ENCODE data around the gene FAM184A.
"Not testable (repeated sequence)": the region's sequence is repeated elsewhere in the genome, so short reads cannot be mapped to it uniquely, and the experiment has no call there.

Gene FAM184A

DNA sequence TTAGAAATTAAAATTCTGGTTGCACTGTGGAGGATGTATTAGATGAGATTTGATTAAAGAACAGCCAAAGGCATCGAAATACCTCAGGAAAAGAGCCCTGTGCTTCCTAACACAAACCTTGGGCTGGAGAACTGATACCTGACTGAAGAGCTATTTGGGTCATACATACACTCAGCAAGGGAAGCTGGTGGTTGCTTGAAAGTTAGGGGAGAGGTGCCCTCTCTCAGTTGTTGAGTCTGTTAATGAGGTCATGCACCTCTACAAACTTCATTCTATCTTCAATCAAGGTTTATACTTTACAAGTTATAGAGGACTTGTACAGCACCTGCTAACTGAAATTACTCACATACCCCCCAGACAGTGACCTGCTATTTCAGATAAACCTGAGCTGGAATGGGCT is 25.5 kb downstream of the FAM184A start:
- DNase-seq = no peak

DNA sequence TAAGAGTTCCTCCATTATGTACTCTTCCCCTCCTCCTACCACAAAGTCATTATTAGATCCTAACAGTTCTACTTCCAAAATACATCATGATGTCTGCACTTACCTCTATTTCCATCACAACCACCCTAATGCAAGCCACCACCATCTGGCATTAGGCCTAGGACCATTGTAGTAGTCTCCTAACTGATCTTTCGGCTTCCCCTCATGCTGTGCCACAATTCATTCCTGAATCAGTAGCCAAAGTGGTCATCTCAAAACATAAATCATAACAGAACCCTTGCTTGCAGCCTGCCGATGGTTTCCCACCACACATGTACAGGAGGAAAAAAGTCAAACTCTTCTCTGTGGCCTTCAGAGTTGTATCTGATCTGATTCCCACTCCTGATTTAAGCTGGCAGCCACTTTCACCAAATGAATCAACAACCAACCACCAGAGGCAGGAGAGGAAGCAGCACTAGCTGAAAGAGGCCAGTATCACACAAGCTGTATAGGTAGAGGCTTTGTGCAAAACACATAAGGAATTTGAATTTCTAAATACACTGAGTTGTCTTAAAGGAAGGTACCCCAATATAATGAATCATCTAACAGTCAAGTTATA is 26.1 kb downstream of the FAM184A start:
- no peak for DNase-seq

DNA sequence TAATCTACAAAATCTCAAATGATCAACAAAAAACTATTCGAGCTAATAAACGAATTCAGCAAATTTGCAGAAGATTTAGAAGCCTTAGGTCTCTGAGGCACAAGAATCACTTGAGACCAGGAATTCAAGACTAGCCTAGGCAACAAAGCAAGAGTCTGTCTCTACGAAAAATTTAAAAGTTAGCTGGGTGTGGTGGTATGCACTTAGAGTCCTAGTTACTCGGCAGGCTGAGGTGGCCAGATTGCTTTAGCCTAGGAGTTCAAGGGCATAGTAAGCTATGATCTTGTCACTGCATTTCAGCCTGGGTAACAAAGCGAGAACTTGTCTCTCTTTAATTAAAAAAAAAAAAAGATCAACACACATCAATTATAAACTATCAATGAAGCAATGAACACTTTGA is 34.2 kb downstream of the FAM184A start:
- no peak for DNase-seq

DNA sequence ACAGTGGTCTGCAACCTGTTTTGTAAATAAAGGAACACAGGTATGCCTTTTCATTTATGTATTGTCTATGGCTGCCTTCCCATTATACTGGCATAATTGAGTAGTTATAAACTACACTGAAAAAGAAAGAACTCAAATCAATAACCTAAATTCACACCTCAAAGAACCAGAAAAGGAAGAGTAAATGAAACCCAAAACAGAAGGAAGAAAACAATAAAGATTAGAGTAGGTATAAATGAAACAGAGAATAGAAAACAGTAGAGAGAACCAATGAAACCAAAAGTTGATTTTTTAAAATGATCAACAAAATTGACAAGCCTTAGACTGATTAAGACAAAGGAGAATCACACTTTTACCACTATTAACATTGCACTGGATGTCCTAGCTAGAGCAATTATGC is 34.7 kb downstream of the FAM184A start:
- DNase-seq = no peak

DNA sequence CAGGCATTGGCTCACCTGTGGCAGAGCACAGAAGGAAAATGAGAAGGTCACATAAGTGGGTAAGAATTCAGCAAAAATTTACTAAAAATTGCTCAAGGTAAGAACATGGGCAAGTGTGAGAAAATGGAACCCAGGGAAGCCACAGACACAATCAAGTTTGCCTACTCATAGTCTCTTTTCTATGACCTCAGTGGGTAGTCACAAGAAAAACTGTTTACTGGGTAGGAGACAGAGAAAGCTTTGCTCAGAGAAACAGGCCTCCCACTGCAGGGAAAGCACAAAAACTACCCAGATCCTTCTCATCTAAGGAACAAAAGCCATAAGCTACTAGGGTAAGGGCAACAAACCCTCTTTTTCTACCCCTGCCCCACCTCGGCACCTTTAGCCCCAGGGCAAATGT is 35.2 kb downstream of the FAM184A start:
- DNase-seq = no peak

DNA sequence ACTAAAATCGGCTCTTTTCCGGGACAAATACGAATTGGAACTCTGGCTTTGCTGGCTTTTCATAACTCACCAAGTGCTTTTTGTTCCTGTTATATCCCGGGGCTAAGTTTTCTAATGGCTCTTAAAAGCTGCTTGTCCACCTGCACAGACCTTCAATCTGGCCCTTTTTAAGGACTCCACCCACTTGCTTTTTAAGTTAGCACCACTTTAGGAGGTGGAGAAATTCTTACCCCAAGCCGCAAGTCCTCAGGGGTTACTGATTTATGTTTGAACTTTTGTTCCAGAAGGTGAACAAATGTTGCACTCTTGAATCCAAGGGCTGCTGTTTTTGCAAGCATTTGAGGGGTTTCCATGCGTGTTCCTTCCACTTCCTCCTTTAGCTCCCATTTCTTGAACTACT is 37.8 kb downstream of the FAM184A start:
- no peak for DNase-seq

DNA sequence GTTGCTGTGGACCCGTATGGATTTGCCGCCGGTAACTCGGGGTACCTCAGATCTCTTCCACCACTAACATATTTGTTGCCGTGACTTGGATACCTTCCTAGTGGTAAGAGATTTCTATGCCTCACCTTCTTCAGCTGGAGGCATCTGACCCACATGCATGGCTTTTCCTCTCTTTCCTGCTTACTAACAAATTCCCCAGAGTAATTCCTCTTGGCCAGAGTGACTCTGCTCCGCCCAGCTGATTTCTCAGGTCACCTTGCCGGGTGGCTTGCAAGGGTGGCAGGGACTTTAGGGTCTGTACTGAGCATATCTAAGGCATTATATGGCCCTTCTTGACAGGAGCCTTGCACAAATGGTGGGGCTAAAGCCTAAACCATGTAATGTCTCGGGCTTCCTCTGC is 38.2 kb downstream of the FAM184A start:
- no peak for DNase-seq

DNA sequence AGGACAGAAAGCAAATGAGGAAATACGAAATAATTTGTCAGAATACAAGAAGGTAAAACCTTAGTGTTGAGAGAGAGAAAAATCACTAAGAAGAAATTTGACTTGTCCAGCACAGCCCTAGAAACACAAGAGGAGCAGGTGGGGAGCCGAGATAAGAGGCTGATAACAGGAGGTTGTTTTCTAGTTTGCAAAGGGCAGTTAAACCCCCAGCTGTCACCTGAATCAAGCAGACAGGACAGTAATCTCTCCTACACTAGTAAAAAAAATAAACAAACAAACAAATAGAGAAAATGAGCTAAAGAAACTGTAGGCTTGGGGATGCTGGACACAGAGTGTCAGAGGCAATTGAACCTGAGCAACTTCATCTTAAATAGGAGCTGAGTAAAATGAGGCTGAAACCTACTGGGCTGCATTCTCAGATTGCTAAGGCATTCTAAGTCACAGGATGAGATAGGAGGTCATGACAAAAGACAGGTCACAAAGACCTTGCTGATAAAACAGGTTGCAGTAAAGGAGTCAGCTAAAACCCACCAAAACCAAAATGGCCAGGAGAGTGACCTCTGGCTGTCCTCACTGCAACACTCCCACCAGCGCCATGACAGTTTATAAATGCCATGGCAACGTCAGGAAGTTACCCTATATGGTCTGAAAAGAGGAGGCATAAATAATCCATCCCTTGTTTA is 40.4 kb downstream of the FAM184A start:
- no peak for DNase-seq

DNA sequence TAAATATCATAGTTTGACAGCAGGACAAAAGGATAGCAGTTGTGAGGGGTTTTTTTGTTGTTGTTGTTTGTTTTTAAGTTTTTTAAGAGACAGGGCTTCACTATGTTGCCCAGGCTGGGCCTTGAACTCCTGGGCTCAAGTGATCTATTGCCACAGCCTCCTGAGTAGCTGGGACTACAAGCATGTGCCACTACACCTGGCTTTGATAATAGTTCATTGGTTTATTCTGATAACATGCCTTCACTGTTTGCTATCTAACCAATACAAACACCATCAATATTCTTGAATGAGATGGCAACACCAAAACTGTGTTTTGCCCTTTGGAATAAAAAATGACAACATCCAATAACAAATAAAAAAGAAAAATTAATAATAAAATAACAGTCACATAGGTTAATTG is 41.2 kb downstream of the FAM184A start:
- no peak for DNase-seq

DNA sequence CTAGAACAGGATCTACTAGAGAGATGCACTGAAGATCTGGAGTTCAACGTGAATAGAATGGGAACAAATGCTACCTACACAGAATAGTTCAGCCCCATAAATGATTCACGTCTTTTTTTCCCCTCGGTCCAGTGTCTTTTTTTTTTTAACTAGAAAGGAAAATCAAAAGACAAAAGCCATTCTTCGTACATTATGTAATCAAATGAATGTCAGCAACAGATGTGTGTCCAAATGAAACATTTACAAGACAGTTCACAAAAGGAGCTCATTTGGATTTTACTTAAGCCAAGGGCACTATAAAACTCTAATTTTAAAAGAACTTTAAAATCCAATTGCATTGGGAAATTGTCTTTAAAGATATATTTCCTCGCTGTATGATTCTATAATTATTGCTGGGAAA is 42.4 kb downstream of the FAM184A start:
- DNase-seq = no peak

DNA sequence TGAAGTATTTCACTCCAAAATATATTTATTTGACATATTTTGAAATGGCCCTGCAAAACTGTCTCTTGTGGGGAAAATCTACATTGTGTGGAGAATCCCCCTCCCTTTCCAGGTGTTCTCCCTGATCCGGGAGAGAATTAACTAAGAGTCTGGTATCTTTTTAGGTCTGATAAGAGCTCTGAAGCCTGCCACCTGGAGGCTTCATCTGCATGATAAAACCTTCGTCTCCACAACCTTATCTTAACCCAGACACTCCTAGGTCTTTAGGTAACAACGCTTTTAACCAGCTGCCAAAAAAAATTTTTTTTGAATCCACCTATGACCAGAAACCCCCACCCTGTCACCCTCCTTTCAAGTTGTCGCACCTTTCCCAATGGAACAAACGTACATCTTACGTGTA is 43.0 kb downstream of the FAM184A start:
- DNase-seq = no peak

DNA sequence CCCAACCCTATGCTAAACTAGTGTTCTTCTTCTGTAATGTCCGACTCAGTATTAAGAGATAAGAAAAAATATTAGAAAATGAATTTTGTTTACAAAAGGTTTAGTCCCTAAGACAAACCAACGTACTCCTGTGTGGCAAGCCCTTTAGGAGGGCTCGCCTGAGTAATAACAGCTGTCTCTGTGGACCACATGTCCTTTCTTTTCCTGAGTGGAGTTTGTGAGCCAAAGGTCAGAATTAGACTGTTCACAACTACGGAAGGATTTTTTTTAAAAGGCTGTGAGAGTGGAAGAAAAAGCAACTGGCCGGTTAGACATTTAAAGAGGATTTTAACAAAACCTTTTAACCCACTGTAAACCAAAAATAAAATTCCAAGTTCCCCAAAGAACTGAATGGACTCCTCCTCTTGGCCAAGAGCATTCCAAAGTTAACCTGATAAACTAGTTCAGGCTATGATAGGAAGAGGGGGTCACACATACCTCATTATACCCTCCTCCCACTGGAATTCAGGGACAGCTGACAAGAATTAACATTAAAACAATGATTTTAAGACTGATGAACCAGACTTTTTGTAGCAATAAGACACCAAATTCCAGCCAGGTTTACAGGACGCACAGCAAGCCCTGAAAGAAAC is 43.5 kb downstream of the FAM184A start:
- peak; percentile 23 for DNase-seq

DNA sequence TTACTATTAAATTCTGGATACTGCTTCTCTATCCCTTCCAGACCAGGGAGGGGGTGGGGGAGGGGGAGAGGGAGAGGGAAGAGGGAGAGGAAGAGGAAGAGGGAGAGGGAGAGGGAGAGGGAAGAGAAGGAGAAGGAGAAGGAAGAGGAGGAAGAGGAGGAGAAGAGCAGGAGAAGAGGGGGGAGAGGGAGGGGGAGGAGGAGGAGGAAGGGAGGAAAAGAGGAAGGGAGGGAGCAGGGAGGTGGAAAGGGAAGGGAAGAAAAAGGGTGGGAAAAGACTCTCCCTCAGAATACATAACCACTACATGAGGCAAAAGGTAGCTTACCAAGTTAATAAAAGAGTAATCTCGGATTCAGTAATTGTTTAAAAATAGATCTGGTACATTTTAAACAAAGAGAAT is 46.0 kb downstream of the FAM184A start:
- DNase-seq = no peak

DNA sequence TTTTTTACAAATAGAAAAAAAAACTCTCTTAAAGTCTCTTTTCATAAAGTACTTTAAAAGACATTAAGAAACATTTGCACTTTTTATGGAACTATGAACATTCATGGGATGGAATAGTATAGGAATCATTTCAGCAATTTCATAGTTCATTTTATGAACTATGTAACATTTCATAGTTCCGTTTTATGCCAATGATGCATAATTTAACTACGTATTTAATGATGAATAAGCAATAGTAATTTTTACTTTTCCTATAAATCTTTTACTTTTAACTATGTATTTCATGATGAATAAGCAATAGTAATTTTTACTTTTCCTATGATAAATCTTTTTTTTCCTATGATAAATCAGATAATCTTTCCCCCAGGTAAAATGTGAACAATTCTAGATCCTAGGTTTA is 47.7 kb downstream of the FAM184A start:
- DNase-seq = no peak

DNA sequence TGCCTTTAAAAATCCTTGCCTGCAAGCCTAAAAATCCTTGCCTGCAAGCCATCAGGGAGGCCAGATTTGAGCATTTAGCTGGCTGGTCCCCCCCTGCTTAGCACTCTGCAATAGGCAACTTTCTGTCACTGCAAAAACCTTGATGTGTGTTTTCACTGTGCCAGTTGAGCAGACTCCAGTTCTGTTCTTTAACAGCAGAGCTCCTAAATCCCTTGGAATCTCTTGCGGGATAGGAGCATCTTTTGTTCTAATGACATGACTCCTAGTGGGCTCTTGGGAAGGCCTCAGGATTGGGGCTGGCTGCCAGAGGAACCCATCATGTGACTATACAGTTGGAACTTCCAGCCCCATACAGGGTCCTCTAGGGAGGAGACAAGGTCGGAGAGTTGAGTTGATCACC is 50.4 kb downstream of the FAM184A start:
- DNase-seq = no peak

DNA sequence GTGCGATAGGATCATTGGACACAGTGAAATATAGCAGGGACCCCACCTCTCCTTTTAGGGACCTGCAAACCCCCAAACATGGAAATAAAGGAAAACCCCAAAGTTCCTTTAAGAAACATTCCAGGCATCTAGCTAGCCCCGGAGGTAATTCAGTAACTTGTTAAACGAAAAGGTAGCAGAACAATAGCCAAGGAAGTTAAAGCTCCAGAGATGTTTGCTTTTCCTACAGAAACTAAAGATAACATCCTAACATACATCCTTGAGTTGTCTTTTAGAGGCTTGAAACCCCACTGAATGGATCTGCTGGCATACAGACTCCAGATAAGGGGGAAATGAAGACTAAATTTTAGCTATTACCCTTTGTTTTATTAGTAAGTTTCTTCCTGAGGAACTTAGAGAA is 51.0 kb downstream of the FAM184A start:
- DNase-seq = no peak

DNA sequence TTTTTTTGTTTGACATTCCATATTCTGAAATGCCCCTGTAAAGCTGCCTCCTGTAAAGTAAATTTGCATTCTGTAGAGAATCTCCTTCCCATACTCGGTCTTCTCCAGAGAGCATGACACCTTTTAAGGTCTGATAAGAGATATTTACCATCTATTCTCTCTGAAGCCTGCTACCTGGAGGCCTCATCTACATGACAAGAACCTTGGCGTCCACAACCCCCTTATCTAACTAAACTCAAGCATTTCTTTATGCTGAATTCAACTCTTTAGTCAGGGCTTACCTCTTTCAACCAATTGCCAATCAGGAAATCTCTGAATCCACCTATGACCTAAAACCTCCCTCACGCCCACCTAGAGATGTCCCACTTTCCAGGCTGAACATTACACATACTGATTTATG is 51.6 kb downstream of the FAM184A start:
- DNase-seq = no peak

DNA sequence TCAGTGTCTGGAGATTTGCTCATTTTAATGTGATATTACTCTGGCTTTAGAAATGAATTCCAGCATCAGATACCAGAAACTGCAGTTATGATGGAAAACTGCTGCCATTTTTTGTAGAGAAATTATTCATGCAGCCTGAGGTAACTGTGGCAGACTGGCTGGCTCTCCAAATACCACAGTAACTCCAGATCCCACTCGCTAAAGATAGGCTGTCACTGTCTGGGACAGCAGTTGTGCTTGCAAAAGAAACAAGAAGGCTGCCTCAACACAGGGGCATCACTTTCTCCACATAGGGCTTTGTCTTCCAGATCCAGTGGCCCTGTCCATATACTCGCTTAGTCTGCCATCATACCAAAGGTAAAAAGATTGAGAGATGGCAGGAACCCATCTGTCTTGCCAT is 52.7 kb downstream of the FAM184A start:
- DNase-seq = no peak

DNA sequence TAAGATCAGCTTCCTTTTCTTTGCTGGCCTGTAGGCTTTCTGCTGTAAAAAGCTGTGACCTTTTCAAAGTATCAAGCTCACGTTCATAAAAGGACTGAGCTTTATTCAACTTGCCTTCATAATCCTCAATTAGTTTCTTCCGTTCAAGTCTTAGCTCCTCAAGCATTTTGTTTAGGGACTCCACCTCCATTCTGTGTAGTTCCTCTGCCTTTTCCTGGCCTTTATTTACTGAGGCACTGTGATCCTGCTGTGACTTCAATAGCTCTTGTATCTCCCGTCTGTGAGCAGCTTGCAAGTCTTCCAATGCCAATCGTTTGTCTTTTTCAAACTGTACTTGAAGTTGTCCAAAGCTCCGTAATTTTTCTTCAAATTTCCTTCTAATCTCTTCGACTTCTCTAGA is 54.4 kb downstream of the FAM184A start:
- no peak for DNase-seq

DNA sequence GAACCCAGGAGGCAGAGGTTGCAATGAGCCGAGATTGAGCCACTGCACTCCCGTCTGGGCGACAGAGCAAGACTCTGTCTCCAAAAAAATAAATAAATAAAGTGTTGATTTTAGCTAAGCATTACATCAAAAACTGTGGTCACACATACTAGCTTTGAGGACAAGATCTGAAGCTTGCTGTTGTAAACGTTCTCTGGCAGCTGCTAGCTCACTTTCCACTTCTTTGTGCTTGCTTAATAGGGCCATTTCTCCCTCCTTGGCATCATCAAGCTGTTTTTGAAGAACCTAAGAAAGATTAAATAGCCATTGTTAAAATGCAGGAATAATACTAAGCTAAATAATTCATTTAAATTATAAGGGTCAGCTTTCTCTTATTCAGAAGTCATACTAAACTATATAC is 55.7 kb downstream of the FAM184A start:
- no peak for DNase-seq

DNA sequence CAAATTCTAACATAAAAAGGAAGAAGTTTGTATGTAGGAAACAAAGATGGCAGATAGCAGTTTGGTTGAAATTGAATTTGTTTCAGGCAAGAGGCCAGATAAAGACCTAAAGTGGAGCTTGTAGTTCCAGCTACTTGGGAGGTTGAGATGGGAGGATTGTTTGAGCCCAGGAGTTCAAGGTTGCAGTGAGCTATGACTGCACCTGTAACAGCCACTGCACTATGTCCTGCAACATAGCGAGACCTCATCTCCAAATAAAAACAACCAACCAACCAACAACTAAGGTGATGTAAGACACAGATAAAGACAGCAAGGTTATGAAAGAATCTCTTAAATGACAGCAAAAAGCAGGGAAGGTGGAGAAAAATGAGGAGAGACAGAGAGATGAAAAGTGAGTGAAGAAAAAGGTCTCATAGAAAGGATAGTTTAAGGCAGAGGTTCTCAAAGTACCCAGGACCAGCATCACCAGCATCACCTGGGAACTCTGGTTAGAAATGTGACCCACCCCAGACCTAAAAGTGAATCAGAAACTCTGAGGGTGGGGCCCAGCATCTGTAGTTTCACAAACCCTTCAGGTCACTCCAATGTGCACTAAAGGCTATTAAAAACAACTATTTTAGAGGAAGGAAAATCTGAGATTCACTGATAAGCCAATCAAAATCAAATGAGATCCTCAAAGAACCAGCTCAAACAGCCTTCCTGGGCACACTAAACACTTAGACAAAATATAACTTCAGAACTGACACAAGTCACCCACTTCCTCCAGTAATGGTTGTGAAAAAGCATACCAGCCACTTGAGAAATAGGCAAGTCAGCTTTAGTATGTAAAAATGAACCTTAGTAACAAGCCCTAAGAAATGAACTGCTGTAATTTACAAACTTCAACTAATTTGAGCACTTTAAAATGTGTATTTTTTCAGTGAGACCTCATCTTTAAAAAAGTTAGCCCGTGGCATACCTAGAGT is 57.6 kb downstream of the FAM184A start:
- no peak for DNase-seq

DNA sequence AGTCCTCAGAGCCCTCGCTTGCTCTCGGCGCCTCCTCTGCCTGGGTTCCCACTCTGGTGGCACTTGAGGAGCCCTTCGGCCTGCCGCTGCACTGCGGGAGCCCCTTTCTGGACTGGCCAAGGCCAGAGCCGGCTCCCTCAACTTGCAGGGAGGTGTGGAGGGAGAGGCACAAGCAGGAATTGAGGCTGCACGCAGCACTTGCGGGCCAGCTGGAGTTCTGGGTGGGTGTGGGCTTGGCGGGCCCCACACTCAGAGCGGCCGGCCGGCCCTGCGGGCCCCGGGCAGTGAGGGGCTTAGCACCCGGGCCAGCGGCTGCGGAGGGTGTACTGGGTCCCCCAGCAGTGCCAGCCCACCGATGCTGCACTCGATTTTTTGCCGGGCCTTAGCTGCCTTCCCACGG is 63.3 kb downstream of the FAM184A start:
- not testable (repeated sequence) for DNase-seq

DNA sequence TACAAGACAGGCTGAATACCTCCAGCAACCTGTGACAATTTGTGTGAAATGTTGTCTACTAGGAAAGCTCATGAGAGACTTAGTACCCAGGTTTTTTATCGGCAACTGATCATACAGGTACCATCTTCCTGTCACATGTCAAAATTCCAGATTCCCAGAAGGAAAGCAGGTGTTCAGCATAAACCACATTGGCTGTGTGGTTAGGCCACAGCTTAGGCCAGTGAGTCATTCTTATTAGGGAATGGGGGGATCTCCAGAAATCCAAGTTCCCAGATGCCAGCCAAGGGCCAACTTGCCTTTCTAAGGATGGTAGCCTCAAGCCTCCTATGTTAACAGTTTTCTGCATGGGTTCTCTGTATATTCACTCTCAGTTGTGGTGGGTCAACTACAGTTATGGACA is 65.9 kb downstream of the FAM184A start:
- no peak for DNase-seq

DNA sequence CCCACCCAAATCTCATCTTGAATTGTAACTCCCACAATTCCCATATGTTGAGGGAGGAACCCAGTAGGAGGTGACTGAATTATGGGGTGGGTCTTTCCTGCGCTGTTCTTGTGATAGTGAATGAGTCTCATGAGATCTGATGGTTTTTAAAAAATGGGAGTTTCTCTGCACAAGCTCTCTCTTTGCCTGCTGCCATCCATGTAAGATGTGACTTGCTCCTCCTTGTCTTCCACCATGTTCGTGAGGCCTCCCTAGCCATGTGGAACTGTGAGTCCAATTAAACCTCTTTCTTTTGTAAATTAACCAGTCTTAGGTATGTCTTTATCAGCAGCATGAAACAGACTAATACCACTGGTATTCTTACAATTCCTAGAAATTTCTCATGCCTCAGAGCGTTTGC is 69.2 kb downstream of the FAM184A start:
- not testable (repeated sequence) for DNase-seq

Measured in DMS53 (cell line).